Activated T-cell treated with anti-CD3 and anti-CD28 coated beads, Interleukin-2, amount 50 U/mL, for 4 hours (primary cell): Measurements from ENCODE around the gene FLOT1. TPM values are rescaled to one million over a fixed set of nuclear protein-coding genes. Genes with fewer than 3 reads are reported as not detected.
A peak's percentile ranks its signal among the peaks of the same experiment; 100 is the strongest.
"Not testable (repeated sequence)": the region's sequence is repeated elsewhere in the genome, so short reads cannot be mapped to it uniquely, and the experiment has no call there.

ENCODE experiments used
- ATAC-seq, 2 donors: fragments of 200-7000 bp; cut with Tn5 transposase; one replicate each; pipeline ENCODE4 v1.10.0; 2021
- DNase-seq: peaks from one replicate; pipeline ENCODE4 v3.0.0-alpha.2; 2020
- H3K27me3 Mint-ChIP-seq: one replicate; pipeline ENCODE4 v1.8.0; 2021; ENCODE audit warnings: low read depth, mixed read lengths
- H3K36me3 Mint-ChIP-seq: one replicate; pipeline ENCODE4 v1.8.0; 2022; ENCODE audit warnings: mixed read lengths; ENCODE audit not compliant: insufficient read depth
- H3K4me1 Mint-ChIP-seq: one replicate; pipeline ENCODE4 v1.8.0; 2021; ENCODE audit warnings: low read depth, mixed read lengths
- H3K4me3 Mint-ChIP-seq: one replicate; pipeline ENCODE4 v1.8.0; 2021; ENCODE audit warnings: mild to moderate bottlenecking, moderate library complexity, mixed read lengths
- H3K9me3 Mint-ChIP-seq: one replicate; pipeline ENCODE4 v1.8.0; 2021; ENCODE audit warnings: mixed read lengths
- total RNA-seq, 3 donors: library from RNA; stranded (reverse); gene quantifications; one replicate each; pipeline ENCODE4 v1.2.1, GENCODE V29; 2021

Gene FLOT1
- total RNA-seq, 3 donors from 2014 or later, result 93.0 to 98.1 (median 95.0) TPM

GRCh38 chr6:30725713-30726505 lies 16.6 kb downstream of the FLOT1 start:
- ATAC-seq, result no peak
- H3K9me3 Mint-ChIP-seq, result no peaks in the 10 kb centered on the region
- peaks cover 48% of the 10 kb centered on the region for H3K36me3 Mint-ChIP-seq
- DNase-seq, result no peak
- H3K27me3 Mint-ChIP-seq, result no peaks in the 10 kb centered on the region
- no peak overlapping the region for H3K4me3 Mint-ChIP-seq
- peaks cover 39% of the 10 kb centered on the region for H3K4me1 Mint-ChIP-seq

GRCh38 chr6:30724906-30725667 lies 17.4 kb downstream of the FLOT1 start:
- peak overlapping the region; percentile 35 for H3K4me3 Mint-ChIP-seq
- no peak for ATAC-seq
- no peaks in the 10 kb centered on the region for H3K27me3 Mint-ChIP-seq
- H3K4me1 Mint-ChIP-seq, result peaks cover 31% of the 10 kb centered on the region
- peaks cover 46% of the 10 kb centered on the region for H3K36me3 Mint-ChIP-seq
- no peaks in the 10 kb centered on the region for H3K9me3 Mint-ChIP-seq
- DNase-seq, result no peak

- Mint-ChIP-seq H3K4me3 (peak overlapping the region; percentile 99), H3K36me3 (peaks cover 43% of the 10 kb centered on the region), H3K4me1 (peaks cover 35% of the 10 kb centered on the region)
- H3K27me3 Mint-ChIP-seq, ATAC-seq, DNase-seq, H3K9me3 Mint-ChIP-seq: not testable (repeated sequence)
Observed at GRCh38 chr6:30723843-30724741, 18.4 kb downstream of the FLOT1 start.

GRCh38 chr6:30723159-30723842 lies 19.2 kb downstream of the FLOT1 start:
- not testable (repeated sequence) for H3K9me3 Mint-ChIP-seq, DNase-seq, H3K27me3 Mint-ChIP-seq, ATAC-seq
- peak overlapping the region; percentile 99 for H3K4me3 Mint-ChIP-seq
- H3K4me1 Mint-ChIP-seq, result peaks cover 40% of the 10 kb centered on the region
- H3K36me3 Mint-ChIP-seq, result peaks cover 43% of the 10 kb centered on the region

- DNase-seq (peak; percentile 87), ATAC-seq (no peak)
- H3K4me1 Mint-ChIP-seq, result peaks cover 43% of the 10 kb centered on the region
- H3K36me3 Mint-ChIP-seq, result peaks cover 39% of the 10 kb centered on the region
- H3K4me3 Mint-ChIP-seq, result peak overlapping the region; percentile 99
- no peaks in the 10 kb centered on the region for H3K9me3 Mint-ChIP-seq
- H3K27me3 Mint-ChIP-seq, result no peaks in the 10 kb centered on the region
Observed at GRCh38 chr6:30722280-30723112, 20.0 kb downstream of the FLOT1 start.

- Mint-ChIP-seq H3K4me3 (peak overlapping the region; percentile 99), H3K36me3 (peaks cover 38% of the 10 kb centered on the region), H3K4me1 (peaks cover 46% of the 10 kb centered on the region)
- not testable (repeated sequence) for H3K9me3 Mint-ChIP-seq, H3K27me3 Mint-ChIP-seq, ATAC-seq, DNase-seq
Observed at GRCh38 chr6:30722025-30722279, 20.5 kb downstream of the FLOT1 start.

- peak overlapping the region; percentile 99 for H3K4me3 Mint-ChIP-seq
- peaks cover 51% of the 10 kb centered on the region for H3K4me1 Mint-ChIP-seq
- peak; percentile 98 for DNase-seq
- H3K27me3 Mint-ChIP-seq, result no peaks in the 10 kb centered on the region
- peaks cover 41% of the 10 kb centered on the region for H3K36me3 Mint-ChIP-seq
- peak; percentile 24 to 29 for ATAC-seq
- H3K9me3 Mint-ChIP-seq, result no peaks in the 10 kb centered on the region
Observed at GRCh38 chr6:30721198-30722024, 21.1 kb downstream of the FLOT1 start.

- Mint-ChIP-seq H3K36me3 (peaks cover 40% of the 10 kb centered on the region), H3K4me1 (peaks cover 55% of the 10 kb centered on the region), H3K9me3 (no peaks in the 10 kb centered on the region), H3K4me3 (peak overlapping the region; percentile 99), H3K27me3 (no peaks in the 10 kb centered on the region)
- ATAC-seq (no peak), DNase-seq (peak; percentile 48)
Observed at GRCh38 chr6:30720738-30721197, 21.7 kb downstream of the FLOT1 start.

GRCh38 chr6:30719791-30720737 lies 22.4 kb downstream of the FLOT1 start, which contains the start of gene TUBB:
TUBB (plus strand) TSS chr6:30720352; CDS start chr6:30720507, 155 bp downstream.
- peak within 1 kb of the TSS; percentile 99 for H3K4me3 Mint-ChIP-seq
- peaks cover 56% of the 10 kb centered on the region for H3K4me1 Mint-ChIP-seq
- H3K27me3 Mint-ChIP-seq, result no peaks in the 10 kb centered on the region
- peaks cover 37% of the 10 kb centered on the region for H3K36me3 Mint-ChIP-seq
- DNase-seq (peak; percentile 91), ATAC-seq (peak; percentile 71 to 73)
- no peaks in the 10 kb centered on the region for H3K9me3 Mint-ChIP-seq

- no peaks in the 10 kb centered on the region for H3K9me3 Mint-ChIP-seq
- peak overlapping the region; percentile 99 for H3K4me3 Mint-ChIP-seq
- DNase-seq, result no peak
- peaks cover 36% of the 10 kb centered on the region for H3K36me3 Mint-ChIP-seq
- H3K27me3 Mint-ChIP-seq, result no peaks in the 10 kb centered on the region
- no peak for ATAC-seq
- peaks cover 52% of the 10 kb centered on the region for H3K4me1 Mint-ChIP-seq
Observed at GRCh38 chr6:30719356-30719755, 23.1 kb downstream of the FLOT1 start.

GRCh38 chr6:30717845-30718720 lies 24.4 kb downstream of the FLOT1 start:
- H3K27me3 Mint-ChIP-seq, DNase-seq, H3K9me3 Mint-ChIP-seq, ATAC-seq: not testable (repeated sequence)
- peaks cover 40% of the 10 kb centered on the region for H3K4me1 Mint-ChIP-seq
- peaks cover 33% of the 10 kb centered on the region for H3K36me3 Mint-ChIP-seq
- H3K4me3 Mint-ChIP-seq, result peak overlapping the region; percentile 90
